GM18861 (cell line): ENCODE measurements around the gene STS.

ENCODE experiments used
- ATAC-seq: cut with Tn5 transposase; IDR thresholded peaks from one replicate; pipeline ENCODE4 v1.9.1; 2021; ENCODE audit not compliant: unreplicated experiment

The STS gene, protein sequence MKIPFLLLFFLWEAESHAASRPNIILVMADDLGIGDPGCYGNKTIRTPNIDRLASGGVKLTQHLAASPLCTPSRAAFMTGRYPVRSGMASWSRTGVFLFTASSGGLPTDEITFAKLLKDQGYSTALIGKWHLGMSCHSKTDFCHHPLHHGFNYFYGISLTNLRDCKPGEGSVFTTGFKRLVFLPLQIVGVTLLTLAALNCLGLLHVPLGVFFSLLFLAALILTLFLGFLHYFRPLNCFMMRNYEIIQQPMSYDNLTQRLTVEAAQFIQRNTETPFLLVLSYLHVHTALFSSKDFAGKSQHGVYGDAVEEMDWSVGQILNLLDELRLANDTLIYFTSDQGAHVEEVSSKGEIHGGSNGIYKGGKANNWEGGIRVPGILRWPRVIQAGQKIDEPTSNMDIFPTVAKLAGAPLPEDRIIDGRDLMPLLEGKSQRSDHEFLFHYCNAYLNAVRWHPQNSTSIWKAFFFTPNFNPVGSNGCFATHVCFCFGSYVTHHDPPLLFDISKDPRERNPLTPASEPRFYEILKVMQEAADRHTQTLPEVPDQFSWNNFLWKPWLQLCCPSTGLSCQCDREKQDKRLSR

DNA sequence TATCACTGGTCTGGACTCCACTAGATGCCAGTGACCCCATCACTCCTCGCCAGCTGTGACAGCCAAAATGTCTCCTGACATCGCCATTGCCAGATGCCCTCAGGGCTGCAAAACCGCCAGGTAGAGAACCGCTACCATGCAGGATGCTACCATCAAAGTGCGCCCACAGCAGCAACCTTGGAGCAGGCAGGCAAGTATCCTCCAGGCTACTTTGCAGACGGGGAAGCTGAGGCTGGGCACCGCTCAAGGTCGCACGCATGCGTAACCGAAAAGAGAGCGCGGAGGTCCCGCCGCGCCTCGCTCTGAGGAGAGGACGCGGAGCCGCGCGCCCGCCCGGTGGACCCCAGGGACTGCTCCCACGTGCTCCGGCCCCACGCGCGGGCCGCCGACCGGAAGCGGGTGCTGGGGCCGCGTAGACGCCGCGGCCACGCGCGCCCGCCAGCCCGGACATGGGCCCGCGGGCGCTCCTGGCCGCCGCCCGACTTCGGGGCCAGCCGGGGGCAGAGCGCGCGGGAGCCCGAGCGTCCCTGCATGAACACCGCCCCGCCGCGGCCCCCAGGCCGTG, at the start of gene STS:
Gene STS (plus strand): TSS at position 300 of the 565 bp plus-strand sequence. CDS start 105,488 bp downstream, outside the sequence.
- ATAC-seq: peak; percentile 35

DNA sequence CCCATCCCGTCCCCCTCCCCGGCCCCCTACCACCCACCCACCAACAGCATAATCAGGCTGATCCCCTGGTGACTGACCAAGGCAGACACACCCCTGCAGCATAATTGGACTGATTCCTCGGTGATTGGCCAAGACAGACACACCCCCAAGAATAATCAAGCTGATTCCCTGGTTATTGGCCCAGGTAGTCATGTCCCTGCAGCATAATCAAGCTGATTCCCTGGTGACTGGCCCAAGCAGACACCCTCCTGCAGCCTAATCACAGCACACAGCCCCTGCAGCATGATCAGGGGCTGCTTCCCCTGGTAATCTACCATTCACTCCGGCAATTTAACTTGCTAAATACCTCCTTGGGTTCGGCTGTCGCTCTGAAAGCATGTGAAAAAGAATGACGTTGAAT, 47.5 kb upstream of the STS start:
- ATAC-seq: no peak

DNA sequence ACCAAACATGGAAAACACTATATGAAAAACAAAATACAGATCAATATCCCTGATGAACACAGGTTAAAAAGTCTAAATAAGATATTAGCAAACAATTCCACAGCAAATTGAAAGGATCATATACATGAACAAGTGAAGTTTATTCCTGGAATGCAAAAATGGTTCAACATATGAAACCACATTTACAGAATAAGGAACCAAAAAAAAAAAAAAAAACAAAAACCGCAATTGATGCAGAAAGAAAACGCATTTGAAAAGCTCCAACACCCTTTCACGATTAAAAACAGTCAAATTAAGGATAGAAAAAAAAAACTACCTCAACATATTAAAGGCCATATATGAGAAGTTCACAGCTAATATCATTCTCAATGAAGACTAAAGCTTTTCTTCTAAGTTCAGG, 45.4 kb upstream of the STS start:
- ATAC-seq: no peak

DNA sequence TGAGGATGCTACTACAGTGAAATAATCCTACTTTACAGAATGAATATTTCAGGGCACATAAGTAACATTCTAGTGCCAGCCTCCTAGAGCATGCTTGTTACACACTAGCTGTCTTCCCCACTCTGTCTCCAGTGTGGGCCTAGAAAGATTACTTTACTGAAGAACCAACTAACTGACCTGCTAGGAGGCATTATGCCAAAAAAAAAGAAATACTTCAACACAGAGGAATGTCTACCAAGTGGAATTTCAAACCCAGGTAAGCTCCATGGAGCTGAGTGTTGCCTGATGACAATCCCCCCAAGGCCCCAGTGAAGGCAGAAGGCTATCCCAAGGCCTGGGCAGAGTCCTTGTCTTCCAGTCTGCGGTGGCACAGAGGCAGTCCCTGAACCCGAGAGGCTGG, 40.9 kb upstream of the STS start:
- ATAC-seq: no peak

DNA sequence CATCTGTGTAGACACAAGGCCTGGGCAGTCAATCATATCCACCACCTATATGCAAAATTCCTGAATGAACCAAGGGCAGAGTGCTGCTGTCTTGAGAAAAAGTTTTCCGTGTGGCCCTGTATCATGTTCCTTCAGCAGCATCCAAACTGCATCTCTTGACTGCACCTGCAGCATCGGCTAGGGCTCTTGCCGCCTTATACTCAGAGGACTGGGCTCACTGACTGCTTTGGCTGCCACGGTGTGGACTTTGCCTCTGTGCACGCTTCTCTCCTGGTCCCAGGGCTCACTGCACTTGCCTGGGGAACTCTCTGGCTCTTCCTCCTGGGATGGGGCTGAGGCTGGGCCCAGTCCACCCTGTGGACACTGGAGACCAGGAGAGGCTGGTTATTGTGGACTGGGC, 39.5 kb upstream of the STS start:
- ATAC-seq: no peak

DNA sequence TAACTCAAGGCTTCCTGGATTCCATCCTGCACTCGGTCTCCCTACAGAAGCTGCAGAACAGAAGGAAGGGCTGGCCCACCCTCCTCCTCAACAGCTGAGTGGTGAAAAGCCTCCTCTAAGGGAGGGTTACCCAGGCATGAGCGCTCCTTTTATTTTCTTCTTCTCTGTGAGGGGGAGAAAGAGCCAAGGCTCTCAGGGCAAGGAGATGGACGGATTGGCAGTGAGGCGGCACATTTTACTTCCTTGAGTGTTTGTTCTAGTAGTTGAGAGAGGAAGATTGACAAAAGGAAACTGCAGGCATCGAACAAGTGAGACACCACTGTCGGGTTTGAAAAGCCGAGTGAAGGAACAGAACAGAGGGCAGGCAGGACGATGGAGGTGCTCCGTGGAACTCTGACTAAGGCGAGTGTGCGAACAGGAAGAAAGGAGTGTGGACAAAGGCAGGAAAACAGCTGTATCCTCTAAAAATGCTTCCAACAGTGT, 38.4 kb upstream of the STS start:
- ATAC-seq: no peak

DNA sequence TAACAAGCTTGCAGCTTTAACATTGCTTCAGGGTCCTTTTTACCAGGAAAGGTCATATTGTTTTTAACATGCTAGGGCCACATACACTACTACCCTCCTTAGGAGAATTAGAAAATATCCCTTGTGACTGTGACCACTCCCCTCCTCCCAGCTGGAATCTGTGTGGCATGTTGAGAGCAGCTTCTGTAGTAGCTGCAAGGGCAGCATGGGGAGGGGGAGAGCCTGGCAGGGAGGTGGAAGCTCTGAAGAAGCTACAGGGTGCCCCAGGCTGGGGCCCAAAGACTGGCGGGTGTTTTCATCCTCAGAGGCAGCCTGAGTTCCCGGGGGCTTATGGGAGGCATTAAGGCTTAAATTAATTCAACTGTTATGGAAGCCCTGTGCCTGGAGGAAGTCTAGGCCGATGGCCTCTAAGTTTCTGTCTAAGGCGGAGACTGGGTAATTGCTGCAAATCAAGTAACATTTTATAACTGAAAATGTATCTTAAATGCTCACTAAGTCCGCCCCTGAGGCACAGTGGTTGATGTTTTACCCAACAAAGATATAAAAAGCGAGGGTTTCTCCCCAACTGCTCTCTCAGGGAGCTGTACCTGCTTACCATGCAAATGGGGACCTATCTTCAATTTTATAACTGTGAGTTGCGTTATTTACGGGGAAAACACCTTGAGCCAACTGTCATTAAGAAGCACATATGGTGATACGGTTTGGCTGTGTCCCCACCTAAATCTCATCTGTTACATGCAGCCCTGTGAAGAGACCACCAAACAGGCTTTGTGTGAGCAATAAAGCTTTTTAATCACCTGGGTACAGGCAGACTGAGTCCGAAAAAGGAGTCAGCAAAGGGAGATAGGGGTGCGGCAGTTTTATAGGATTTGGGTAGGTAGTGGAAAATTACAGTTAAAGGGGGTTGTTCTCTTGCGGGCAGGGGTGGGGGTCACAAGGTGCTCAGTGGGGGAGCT, 37.4 kb upstream of the STS start:
- peak; percentile 69 for ATAC-seq

DNA sequence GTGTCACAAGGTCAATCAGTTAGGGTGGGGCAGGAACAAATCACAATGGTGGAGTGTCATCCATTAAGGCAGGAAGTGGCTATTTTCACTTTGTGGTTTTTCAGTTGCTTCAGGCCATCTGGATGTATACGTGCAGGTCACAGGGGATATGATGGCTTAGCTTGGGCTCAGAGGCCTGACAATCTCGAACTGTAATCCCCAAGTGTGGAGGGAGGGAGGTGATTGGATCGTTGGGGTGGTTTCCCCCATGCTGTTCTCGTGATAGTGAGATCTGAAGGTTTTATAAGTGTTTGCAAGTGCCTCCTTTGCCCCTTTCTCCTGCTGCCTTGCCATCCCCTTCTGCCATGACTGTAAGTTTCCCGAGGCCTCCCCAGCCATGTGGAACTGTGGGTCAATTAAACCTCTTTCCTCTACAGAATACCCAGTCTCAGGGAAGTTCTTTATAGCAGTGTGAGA, 36.7 kb upstream of the STS start:
- ATAC-seq: peak; percentile 50

DNA sequence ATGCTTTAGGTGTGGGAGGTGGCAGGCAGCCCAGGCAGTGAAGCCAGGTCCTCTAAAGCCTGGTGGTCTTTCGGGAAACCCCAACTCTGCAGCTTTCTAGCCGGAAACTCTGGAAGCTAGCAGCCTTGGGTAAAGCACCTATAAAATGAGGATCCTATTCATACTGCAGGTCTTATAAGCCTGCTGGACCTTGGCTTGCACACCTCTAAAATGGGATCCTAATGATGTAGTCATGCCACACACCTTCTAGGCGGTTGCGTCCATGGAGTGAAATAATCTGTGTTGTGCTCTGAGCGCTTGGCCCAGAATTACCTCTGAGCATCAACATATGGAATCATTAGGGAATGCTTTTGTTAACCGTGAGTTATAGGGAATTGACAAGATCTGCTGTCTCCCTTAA, 36.0 kb upstream of the STS start:
- ATAC-seq: no peak

DNA sequence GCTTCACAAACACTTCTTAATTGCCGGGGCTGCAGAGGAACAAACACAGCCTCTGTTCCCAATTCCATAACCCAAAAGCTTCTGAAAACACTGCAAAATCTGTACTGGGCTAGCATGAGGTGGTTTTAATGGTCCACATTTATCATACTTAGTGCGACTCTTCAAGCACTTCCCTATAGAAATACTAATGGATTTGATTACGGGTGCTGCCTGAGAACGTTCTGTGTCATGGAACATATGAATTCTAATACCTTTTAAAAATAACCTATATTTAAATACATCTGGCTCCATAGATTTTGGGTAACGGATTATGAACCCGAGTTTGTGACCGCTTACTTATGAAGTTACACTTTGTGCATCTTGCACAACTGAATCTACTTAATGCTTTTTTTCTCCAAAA, 35.4 kb upstream of the STS start:
- no peak for ATAC-seq

DNA sequence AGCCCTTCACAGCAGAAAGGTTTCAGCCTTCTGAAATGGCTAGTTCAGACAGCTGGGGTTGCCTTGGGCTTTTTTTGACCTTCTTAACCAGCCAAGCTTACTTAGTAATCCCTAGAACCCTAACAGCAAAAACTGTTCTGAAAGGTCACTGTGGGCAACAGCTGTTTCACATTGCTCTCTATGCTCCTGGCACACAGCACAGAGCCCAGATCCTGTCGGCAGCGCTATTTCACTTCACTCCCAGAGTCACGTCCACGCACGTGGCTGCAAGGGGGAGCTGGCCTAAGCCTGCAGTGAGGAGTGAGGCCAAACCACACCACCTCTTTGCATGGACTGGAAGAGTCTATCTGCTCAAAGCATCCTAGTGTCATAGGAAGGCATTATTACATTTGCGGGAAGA, 32.0 kb upstream of the STS start:
- peak; percentile 70 for ATAC-seq

DNA sequence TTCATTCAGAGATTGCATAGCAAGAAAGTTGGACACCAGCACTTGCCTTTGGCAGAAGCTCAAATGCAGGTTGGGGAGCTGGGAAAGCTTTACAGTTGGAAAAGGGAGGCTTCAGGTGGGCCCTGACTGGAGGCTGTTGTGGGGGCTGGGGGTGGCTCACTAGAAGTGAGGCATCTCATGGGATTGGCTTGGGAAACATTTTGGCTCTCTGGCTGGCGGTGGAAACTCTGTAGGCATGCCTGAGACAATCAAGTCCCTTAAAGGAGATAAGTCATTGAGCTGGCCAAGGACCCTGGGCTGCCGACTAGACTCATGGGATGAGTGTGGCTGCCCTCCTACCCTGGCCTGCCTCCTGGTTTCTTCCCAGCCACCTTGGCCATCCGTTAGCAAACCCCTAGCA, 31.4 kb upstream of the STS start:
- ATAC-seq: no peak

DNA sequence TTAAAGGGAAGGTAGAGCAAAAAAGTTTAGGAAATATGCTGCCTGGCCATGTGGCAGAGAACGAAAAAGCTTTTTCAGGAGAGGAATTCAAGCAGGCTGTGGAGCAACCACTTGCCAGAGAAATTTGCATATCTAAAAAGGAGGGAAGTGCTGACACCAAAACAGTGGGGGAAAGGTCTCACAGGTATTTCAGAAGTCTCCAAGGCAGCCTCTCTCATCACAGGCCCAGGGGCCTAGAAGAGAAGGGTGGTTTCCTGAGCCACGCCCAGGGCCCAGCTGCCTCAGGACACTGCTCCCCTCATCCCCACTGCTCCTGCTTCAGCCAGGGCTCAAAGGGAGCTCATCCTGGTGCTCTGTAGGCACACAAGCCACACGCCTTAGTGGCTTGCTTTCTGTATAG, 29.9 kb upstream of the STS start:
- ATAC-seq: peak; percentile 21

DNA sequence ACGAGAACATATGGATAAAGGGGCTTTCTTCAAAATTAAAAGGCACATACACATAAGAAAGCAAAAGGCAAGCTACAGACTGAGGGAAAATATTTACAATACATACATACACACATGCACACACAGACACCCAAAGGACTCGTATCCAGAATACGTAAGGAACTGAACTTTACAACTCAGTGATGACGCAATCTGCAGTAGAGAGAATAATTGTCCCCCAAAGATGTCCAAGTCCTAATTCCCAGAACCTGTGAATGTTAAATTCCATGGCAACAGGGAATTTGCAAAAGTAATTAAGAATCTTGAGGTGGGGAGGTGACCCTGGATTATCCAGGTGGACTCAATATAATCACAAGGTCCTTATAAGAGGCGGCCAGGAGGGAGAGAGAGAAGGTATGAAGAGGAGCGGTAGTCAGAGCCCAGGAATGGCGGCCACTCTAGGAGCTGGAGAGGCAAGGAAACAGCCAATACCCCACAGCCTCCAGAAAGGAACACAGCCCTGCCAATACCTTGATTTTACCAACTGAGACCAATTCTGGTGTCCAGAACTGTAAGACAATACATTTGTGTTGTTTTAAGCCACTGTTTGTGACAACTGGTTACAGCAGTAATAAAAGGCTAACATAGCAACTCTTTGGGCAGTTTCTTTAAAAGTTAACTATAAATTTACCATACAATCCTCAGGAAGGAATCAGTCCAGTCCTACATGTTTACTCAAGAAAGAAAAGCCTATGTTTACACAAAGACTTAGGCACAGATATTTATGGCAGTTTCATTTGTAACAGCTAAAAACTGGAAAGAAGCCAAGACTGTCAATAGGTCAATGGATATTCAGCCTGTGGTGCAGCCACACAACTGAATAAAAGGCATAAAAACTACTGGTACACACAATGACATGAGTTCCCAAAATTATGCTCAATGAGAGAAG, 27.3 kb upstream of the STS start:
- ATAC-seq: peak; percentile 37

DNA sequence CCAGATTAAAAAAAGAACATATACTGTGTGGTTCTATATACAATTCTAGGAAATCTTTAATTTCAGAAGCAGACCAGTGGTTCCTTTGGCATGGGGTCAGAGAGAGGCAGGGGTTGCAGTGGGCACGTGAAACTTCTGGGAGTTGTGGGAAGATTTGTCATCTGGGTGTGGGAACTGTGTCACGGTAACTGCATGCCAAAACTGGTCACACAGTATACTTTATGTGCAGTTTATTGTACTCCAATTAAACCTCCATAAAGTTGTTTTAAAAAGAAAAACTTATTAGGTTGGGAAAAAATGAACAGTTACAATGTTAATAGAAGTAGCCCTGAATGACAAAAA, 26.7 kb upstream of the STS start:
- ATAC-seq: no peak

DNA sequence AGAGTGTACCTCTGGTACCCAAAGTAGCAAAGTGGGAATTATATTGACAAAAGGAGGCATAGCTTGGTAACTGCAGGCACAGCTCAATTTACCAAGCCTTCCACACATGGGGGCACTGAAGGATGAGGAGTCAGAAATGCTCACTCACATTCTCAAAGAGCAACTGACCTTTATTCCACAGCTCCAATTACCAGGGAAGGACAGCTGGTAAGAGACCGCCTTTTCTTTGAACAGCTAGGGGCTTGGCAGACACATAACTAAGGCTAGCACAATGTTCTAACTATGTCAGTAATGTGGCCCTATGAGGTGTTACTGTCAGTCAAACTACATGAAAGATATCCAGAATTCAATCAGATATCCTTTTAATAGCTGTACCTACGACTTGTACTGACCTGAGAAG, 20.5 kb upstream of the STS start:
- no peak for ATAC-seq

DNA sequence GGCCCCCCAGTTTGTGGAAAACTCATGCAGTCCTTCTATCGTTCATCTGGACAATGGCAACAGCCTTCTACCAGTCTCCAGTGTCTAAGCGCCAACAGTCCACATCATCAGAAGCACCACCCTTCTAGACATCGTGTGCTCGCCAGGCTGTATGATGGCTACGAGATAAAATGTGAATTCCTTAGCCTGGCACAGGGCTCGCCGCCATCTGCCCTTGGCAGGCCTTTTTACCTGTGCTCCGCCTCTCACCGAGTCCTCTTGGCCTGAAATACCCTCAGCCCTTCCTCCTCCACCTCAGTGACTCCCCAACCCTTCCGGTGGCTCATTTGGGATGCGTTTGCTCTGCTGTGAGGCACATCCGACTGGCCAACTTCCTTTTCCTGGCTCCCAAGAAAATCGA, 15.9 kb upstream of the STS start:
- no peak for ATAC-seq

DNA sequence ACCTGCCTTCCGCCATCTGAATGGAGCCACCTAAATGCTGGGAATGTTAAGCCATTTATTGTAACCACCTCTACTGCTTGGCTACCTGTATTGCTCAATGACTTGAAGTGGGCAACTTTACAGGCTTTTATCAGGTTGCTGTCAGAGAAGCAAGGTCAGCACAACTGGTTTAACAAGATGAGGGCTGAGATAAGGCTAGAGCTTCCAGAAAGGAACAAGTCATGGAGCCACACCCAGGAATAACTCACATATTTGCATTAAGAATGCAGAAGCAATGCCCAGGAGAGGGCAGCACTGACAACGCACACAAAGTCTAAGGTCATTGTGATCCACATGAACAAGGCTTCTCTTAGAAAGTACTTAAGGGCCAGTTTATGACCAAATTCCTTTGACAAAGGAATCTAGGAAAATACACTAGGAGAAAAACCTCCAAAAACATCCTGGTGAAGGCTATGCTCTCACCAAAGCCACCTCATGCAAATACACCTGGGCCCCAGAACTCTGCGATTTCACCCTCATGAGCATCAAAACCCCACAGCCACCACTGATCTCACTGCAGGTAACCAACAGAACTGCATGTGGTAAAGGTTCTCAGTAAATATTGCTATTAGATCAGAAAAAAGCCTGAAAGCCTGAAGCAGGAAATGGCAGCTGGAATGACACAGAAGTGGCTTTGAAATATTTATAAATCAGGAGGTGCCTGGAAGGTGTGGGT, 15.0 kb upstream of the STS start:
- peak; percentile 83 for ATAC-seq

DNA sequence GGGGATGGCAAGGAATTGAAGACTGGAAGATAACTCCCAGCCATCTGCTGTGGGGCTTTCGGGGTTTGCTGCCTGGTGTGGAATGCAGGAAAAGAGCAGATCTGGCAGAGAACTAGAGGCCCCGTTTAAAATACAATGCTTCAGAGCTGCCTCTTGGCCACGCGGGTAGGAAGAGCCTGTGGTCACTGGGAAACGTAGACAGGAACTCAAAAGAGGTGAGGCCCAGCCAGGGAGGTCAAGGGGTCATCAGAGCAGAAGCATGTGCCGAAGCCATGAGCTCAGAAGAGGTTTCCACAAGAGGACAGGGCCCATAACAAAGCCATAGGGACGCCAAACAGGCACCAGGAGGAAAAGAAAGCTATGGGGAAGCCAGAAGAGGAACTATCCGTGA, 14.5 kb upstream of the STS start:
- ATAC-seq: no peak

DNA sequence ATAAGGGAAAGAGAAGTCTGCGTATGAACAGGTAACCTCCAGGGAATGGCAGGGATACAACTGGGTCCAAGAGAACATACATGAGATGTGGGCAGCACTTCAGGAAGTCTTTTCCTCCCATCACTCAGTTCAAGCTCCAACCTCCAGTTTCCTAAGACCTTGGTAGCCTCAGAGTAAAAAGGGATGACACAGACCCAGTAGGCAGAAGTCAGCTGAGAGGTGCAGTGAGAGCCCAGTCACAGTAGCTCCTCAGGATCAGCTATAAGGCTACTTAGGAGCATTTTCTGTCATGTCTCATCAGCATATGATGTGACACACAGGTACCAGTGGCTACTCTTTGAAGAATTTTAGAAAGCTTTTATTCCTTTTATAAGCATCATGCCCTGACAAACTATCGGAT, 12.5 kb upstream of the STS start:
- ATAC-seq: no peak
